ENCODE measurements around the gene EXOSC2.
"Not testable (repeated sequence)": the region's sequence is repeated elsewhere in the genome, so short reads cannot be mapped to it uniquely, and the experiment has no call there.

EXOSC2 gene

DNA sequence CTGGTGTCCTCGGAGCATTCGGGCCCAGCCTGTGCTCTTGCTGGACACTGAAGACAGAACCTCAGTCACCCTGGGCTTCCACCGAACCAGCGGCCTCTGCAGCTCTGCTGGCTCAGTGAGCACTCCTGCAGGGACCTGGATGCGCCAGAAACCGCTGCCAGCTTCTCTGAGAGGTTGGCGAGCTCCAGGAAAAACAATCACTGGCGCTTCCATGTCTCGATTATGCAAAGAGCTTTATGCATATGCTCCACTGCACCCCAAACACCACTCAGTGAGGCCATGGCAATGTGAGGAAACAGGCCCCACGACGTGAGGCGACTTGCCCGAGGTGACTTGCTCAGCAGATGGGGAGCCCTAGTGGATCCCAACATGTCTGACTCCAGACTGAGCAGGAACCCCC, 18.2 kb upstream of the EXOSC2 start:
- no peak for TF ChIP-seq CTCF (IDR thresholded peaks at IDR 0.05; ENCODE audit: low read depth, low read length, missing control alignments)
- DNase-seq (ENCODE audit: low read depth) = no peak
- in situ Hi-C loops (cut with HindIII; ENCODE audit: low sequenced_read_pairs) = no loop called here
- H3K4me3 ChIP-seq (ENCODE audit: low read depth, low read length) = no peak overlapping the region

- H3K4me3 ChIP-seq (ENCODE audit: low read depth, low read length) = no peak overlapping the region
- TF ChIP-seq CTCF (IDR thresholded peaks at IDR 0.05; ENCODE audit: low read depth, low read length, missing control alignments) = no peak
- no peak for DNase-seq (ENCODE audit: low read depth)
- in situ Hi-C loops (cut with HindIII; ENCODE audit: low sequenced_read_pairs) = no loop called here
These were observed 16.3 kb upstream of the EXOSC2 start for GRCh38 chr9:130677252-130677651.

DNA sequence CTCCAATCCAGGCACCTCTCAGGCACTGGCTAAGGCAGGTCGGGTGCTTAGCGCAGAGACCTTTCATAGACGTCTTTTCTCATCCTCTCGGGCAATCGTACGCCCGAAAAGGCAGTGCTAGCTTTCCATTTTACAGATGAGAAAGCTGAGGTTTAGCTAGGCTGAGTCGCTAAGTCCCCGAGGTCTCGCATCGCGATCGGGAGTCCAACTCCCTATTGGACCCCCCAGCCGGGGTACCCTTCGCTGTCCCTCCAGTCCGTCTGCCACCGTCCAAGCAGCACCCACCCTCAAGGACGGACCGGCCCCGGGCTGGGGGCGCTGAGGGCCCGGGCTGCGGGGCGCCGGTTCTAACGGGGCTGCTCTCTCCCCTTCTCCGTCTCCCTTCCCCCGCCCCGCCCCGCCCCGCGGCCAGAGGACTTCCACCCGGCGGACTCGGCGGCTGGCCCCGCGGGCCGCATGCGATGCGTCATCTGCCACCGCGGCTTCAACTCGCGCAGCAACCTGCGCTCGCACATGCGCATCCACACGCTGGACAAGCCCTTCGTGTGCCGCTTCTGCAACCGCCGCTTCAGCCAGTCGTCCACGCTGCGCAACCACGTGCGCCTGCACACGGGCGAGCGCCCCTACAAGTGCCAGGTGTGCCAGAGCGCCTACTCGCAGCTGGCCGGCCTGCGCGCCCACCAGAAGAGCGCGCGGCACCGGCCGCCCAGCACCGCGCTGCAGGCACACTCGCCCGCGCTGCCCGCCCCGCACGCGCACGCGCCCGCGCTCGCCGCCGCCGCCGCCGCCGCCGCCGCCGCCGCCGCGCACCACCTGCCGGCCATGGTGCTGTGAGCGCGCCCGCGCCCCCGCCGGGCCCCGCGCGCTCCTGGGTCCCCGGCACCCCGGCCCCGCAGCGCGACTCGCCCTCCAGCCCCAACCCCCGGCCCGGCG, 12.5 kb upstream of the EXOSC2 start:
- DNase-seq (ENCODE audit: low read depth) = peak; percentile 55
- in situ Hi-C loops (cut with HindIII; ENCODE audit: low sequenced_read_pairs) = no loop called here
- peak overlapping the region; percentile 39 for H3K4me3 ChIP-seq (ENCODE audit: low read depth, low read length)
- no peak for TF ChIP-seq CTCF (IDR thresholded peaks at IDR 0.05; ENCODE audit: low read depth, low read length, missing control alignments)

DNA sequence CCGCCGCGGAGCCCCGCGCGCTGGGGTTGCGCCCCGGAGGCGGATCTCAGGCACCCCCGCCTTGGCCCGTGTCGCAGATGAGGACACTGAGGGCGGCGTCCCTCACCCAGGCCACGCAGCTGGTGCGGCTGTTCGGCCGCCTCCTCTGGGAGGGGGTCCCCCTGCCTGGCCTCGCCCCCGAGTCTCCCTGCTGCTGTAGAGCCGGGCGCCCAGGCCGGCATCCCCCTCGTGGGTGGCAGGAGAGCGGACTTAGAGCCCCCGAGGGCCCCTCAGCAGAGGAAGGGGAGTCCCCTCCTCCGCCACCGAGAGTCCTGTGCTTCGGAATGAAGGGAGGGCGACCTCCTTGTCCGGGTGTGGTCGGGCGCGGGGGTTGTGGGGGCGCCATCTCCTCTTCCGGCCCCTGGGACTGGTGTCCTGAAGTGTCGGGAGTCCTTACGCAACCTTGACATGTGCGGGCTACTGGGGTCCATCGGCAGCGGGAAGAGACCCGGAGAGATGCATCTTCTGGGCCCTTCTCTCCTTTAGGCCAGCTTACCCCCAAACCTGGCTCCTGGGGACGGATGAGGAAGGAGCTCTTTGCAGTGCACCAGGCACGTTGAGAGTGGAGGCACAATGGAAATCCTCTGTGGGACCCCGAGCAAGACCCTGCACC, 11.7 kb upstream of the EXOSC2 start:
- DNase-seq (ENCODE audit: low read depth) = no peak
- in situ Hi-C loops (cut with HindIII; ENCODE audit: low sequenced_read_pairs) = no loop called here
- peak overlapping the region; percentile 39 for H3K4me3 ChIP-seq (ENCODE audit: low read depth, low read length)
- no peak for TF ChIP-seq CTCF (IDR thresholded peaks at IDR 0.05; ENCODE audit: low read depth, low read length, missing control alignments)

- peak overlapping the region; percentile 7 for H3K4me3 ChIP-seq (ENCODE audit: low read depth, low read length)
- peak; percentile 80 for TF ChIP-seq CTCF (IDR thresholded peaks at IDR 0.05; ENCODE audit: low read depth, low read length, missing control alignments)
- in situ Hi-C loops (cut with HindIII; ENCODE audit: low sequenced_read_pairs) = no loop called here
- no peak for DNase-seq (ENCODE audit: low read depth)
These were observed 11.0 kb upstream of the EXOSC2 start for GRCh38 chr9:130682421-130683121.

DNA sequence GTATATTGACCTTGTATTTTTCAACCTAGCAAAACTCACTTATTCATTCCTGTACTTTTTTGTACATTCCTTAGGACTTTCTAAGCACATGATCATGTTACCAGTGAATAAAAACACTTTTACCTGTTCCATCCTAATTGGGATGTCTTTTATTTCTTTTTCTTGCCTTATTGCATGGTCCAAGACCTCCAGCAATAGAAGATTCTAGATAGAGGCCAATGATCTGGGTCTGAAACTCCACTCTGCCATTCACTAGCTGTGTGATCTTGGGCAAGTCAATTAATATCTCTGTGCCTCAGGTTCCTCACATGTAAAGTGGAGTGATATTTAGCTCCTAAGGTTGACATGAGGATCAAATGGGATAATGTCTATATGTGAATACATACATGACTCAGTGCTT, 8.5 kb upstream of the EXOSC2 start:
- TF ChIP-seq CTCF (IDR thresholded peaks at IDR 0.05; ENCODE audit: low read depth, low read length, missing control alignments) = no peak
- DNase-seq (ENCODE audit: low read depth) = no peak
- no peak overlapping the region for H3K4me3 ChIP-seq (ENCODE audit: low read depth, low read length)
- in situ Hi-C loops (cut with HindIII; ENCODE audit: low sequenced_read_pairs) = loop anchor here (5.0 kb wide), 1 partner anchor 83 kb away; no protein-coding TSS in a partner anchor

DNA sequence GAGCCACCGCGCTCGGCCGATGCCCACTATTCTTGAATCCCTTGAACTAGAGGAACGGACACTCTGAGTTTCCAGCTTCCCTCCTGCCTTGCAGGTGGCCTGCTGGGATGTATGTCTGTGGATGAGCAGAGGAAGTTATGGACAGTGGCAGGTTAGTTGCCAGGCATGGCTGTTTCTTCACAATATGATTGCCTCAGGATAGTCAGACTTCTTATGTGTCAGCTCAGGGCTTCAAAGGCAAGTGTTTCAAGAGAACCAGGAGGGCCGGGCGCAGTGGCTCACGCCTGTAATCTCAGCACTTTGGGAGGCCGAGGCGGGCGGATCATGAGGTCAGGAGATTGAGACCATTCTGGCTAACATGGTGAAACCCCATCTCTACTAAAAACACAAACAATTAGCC, 7.6 kb upstream of the EXOSC2 start:
- not testable (repeated sequence) for DNase-seq (ENCODE audit: low read depth); H3K4me3 ChIP-seq (ENCODE audit: low read depth, low read length)
- in situ Hi-C loops (cut with HindIII; ENCODE audit: low sequenced_read_pairs) = loop anchor here (5.0 kb wide), 1 partner anchor 84 kb away; no protein-coding TSS in a partner anchor
